Heart left ventricle (tissue), 16 donors: ENCODE data around the gene F2R. TPM values are rescaled to one million over a fixed set of nuclear protein-coding genes. Genes with fewer than 3 reads are reported as not detected.
A peak's percentile ranks its signal among the peaks of the same experiment; 100 is the strongest.

ENCODE experiments used
- ATAC-seq, 4 donors: fragments of 200-7000 bp; cut with Tn5 transposase; one replicate each; pipeline ENCODE4 v1.9.1; 2020 to 2022; ENCODE audit warnings: moderate library complexity in 4 of 4, mild to moderate bottlenecking in 3 of 4, moderate number of reproducible peaks in 1 of 4
- DNase-seq, 5 donors: peaks; one replicate each; pipeline ENCODE4 v3.0.0-alpha.2; 2020
- H3K27ac ChIP-seq, 12 donors: fragments of 200-600 bp; sonication (generic) in 4 of 12; one replicate each; pipeline versions ENCODE4 v1.5.0 to v1.8.0; 2016 to 2022; ENCODE audit warnings: mild to moderate bottlenecking in 2 of 12
- H3K27me3 ChIP-seq, 9 donors: fragments of 200-600 bp; sonication (generic) in 2 of 9; one replicate each; pipeline versions ENCODE4 v1.5.1 to v1.8.0; 2016 to 2022; ENCODE audit warnings: mild to moderate bottlenecking in 3 of 9
- H3K36me3 ChIP-seq, 9 donors: fragments of 200-600 bp; sonication (generic) in 2 of 9; one replicate each; pipeline versions ENCODE4 v1.5.0 to v1.8.0; 2018 to 2022; ENCODE audit warnings: mild to moderate bottlenecking in 2 of 9
- H3K4me1 ChIP-seq, 12 donors: fragments of 200-600 bp; sonication (generic) in 4 of 12; one replicate each; pipeline versions ENCODE4 v1.5.0 to v1.8.0; 2016 to 2022; ENCODE audit warnings: mild to moderate bottlenecking in 3 of 12
- H3K4me3 ChIP-seq, 12 donors: fragments of 200-600 bp; sonication (generic) in 4 of 12; one replicate each; pipeline versions ENCODE4 v1.5.0 to v1.8.0; 2017 to 2022; ENCODE audit warnings: mild to moderate bottlenecking in 9 of 12, moderate library complexity in 4 of 12
- H3K9me3 ChIP-seq, 12 donors: fragments of 200-600 bp; sonication (generic) in 4 of 12; one replicate each; pipeline versions ENCODE4 v1.5.0 to v1.8.0; 2016 to 2022; ENCODE audit warnings: mild to moderate bottlenecking in 1 of 12
- POLR2A ChIP-seq, 2 donors: fragments of 450-650 bp; IDR thresholded peaks; one replicate each; pipeline ENCODE4 v1.6.1; 2017; ENCODE audit warnings: antibody characterized with exemption in 2 of 2, mild to moderate bottlenecking in 2 of 2, moderate library complexity in 2 of 2
- WGBS, 4 donors: extraction: QIAGEN DNeasy Blood & Tissue Kit in 2 of 4; methylation state at CpG; one replicate each; pipeline versions ENCODE4 v1.1.5 to v1.1.7; 2013 to 2018; 5-methylcytosine and 5-hydroxymethylcytosine counted together
- intact Hi-C, 10 donors: fragments of 100-400 bp; cut with DNase I; formaldehyde crosslinking; loops; one replicate each; pipeline versions ENCODE4 v1.11.1 to v1.14.2; 2022
- polyA plus RNA-seq, 2 donors: library from polyadenylated mRNA; stranded (reverse); fragments of 200-250 nt; gene quantifications; one replicate each; pipeline ENCODE4 v1.2.3, GENCODE V29; 2013
- total RNA-seq, 9 donors: library from RNA; depleted of rRNA in 2 of 9; stranded (reverse); fragments of >200 nt in 2 of 9; fragmentation: NEBNext Ultra II Directional in 3 of 9; extraction: Animal tissue kit (Norgen Biotek cat#: 25700) in 3 of 9; gene quantifications; one replicate each; pipeline versions ENCODE4 v1.1.0 to v1.2.4, GENCODE V29; 2016 to 2023
- TF ChIP-seq, protein P1 (sequence below), 12 donors: fragments of 200-600 bp; sonication (generic) in 4 of 12; IDR thresholded peaks; one replicate each; pipeline versions ENCODE4 v1.5.0 to v1.8.0; 2018 to 2022; ENCODE audit warnings: antibody characterized with exemption in 12 of 12, mild to moderate bottlenecking in 5 of 12
- donor health status: ischemic (EF 13 %, LVEDD 7.1; RV severe dilation, severe dysfunction).
- donor health status: healthy with polysubstance abuse.
- donor health status: DM: no; HTN: yes; CAD: no.
- donor health status: DM: no; HTN: no; CAD: no.
- donor health status: ischemic (EF 25% LVEDD 6.9; RV normal size, moderate dysfunction).
- donor health status: ischemic (EF 25% LVEDD 5.7; RV mildly dilated, moderate dysfunction).
- donor health status: healthy.
- donor health status: DM: yes; HTN: yes; CAD: no.
- donor health status: ischemic (EF 35%, LVEDD 5.7; RV mildly dilated, moderate dysfunction).
- donor health status: nonischemic (EF 11% LVEDD 7.7; RV severe dilation, severe dysfunction).
- donor health status: DM: yes; HTN: yes; CAD: no.
- donor health status: PGD.
- donor health status: ischemic (EF 29% LVEDD 5.4; RV normal size, mild dysfunction).
- donor health status: nonischemic (EF 23%, LVEDD 6.1; RV moderate dilation, normal function).

F2R gene
- total and polyA plus RNA-seq, 11 donors, result 2.5 to 28.2 (median 13.6) TPM

DNA sequence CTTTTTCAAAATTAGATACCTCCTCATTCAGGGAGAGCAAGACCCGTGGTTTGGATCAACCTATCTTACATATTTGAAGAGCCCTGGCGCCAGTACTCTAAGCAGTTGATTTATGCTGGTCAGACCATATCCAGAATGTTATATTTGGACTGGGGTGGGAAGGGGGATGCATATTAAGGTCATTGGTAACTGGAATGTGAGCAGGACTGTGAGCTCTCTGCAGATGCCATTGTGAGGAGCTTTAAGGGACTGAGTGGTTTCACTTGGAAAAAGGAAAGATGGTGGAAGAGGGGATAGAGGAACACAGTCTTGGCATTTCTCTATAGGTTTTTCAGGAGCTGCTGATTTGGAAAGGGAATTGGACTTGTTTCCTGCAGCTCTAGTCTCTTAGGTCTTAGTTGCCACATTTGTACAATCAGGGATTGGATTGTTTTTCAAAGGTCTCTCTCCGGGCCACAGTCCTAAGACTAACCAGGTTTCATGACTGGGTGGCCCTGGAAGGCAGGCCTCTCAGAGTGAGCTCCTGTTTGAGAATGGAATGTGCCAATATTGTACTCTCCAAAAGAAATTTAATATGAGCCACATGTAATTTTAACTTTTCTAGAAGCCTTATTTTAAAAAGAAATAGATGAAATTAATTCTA lies 25.8 kb upstream of the F2R start:
- intact Hi-C loops, result no loop called here
- DNase-seq (no peak), ATAC-seq (no peak)
- Histone ChIP-seq H3K27ac (peak overlapping the region in 6 of 12 donors; percentile 35 to 84 (median 63)), H3K27me3 (no peaks in the 10 kb centered on the region), H3K4me1 (peaks cover 0 to 36% (median 19%) of the 10 kb centered on the region in 12 donors), H3K4me3 (no peak overlapping the region), H3K36me3 (peaks cover 0 to 21% (median 0%) of the 10 kb centered on the region in 9 donors), H3K9me3 (no peaks in the 10 kb centered on the region)
- TF ChIP-seq POLR2A (IDR thresholded peaks at IDR 0.05), result no peak
- TF ChIP-seq, protein P1, sequence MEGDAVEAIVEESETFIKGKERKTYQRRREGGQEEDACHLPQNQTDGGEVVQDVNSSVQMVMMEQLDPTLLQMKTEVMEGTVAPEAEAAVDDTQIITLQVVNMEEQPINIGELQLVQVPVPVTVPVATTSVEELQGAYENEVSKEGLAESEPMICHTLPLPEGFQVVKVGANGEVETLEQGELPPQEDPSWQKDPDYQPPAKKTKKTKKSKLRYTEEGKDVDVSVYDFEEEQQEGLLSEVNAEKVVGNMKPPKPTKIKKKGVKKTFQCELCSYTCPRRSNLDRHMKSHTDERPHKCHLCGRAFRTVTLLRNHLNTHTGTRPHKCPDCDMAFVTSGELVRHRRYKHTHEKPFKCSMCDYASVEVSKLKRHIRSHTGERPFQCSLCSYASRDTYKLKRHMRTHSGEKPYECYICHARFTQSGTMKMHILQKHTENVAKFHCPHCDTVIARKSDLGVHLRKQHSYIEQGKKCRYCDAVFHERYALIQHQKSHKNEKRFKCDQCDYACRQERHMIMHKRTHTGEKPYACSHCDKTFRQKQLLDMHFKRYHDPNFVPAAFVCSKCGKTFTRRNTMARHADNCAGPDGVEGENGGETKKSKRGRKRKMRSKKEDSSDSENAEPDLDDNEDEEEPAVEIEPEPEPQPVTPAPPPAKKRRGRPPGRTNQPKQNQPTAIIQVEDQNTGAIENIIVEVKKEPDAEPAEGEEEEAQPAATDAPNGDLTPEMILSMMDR (IDR thresholded peaks at IDR 0.05), result no peak
- WGBS, 4 donors, result 82 to 93% (median 88%) methylated on average over 3 of the region's 3 CpGs

DNA sequence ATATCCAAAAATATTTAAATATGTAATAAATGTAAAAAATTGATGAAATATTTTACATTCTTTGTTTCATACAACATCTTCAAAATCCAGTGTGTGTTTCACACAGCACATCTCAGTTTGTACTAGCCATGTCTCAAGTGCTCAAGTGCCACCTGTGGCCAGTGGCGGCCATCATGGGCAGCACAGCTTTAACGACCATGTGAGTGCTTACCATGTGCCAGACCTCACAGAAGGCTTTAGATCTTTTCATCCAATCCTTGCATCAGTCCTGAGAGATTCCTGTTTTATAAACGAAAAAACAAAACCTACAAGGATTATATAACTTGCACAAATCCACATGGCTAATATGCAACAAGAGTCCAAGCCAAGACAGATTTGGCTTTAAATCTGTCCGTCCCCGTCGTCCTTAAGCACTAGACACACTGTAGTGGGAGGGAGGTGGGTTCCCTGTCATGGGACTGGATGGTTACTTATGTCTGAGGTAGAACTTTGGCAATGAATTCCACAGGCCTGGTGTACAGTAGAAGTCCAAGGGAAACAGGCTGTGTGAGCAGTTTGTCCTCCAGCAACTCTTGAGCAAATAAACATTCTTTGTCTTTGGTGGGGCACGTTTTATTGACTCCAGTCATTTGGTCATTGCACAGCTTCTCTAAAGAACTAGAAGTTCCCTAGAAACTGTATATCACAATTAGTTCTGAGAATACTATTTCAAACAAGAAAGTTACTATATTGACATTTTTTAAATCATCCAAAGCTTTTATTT lies 25.0 kb upstream of the F2R start:
- no peak for TF ChIP-seq POLR2A (IDR thresholded peaks at IDR 0.05)
- TF ChIP-seq, protein P1 (IDR thresholded peaks at IDR 0.05), result no peak
- Histone ChIP-seq H3K36me3 (peaks cover 0 to 28% (median 0%) of the 10 kb centered on the region in 9 donors), H3K4me3 (no peak overlapping the region), H3K27ac (peak overlapping the region; percentile 3 to 84 (median 54)), H3K4me1 (peaks cover 0 to 34% (median 19%) of the 10 kb centered on the region in 12 donors), H3K9me3 (no peaks in the 10 kb centered on the region), H3K27me3 (no peaks in the 10 kb centered on the region)
- DNase-seq (peak in 1 of 5 donors; percentile 10), ATAC-seq (peak; percentile 33 to 83 (median 69))
- intact Hi-C loops, result no loop called here
- WGBS, 4 donors, result 58 to 68% (median 62%) methylated on average over 7 of the region's 7 CpGs

DNA sequence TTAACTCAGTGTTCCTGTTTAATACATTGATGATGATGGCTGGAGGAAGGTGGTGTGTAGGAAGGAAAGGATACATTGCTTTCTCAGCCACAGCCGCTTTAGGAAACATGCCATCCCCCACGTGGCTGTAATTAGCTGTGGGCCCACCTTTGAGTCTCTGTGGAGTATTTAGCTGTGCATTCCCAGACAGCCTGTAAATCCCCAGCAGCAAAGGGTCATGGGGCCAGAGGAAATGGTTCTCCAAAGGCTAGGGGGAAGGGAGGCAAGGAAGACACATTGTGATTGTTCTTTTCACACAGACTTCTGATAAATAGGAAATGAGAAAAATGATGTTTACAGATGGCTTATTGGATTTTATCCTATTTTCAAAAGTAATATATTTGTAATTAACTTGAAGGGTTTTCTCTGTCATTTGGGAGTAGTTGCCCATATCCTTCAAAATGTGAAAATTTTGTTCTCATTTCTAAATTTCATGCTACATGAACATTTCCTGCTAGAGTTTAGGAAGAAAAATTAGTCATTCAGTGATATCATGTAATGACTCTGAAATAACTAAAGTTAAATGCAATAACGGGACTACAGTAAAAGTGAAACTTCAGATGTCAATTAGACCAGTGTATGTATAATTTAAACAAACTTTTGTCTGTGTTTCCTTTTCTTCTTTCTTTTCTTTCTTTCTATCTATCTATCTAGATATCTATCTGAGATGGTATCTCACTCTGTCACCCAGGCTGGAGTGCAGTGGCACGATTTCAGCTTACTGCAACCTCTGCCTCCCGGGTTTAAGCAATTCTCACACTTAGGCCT lies 24.3 kb upstream of the F2R start:
- H3K4me3 ChIP-seq, result no peak overlapping the region
- ATAC-seq (peak in 3 of 4 donors; percentile 56 to 87 (median 82)), DNase-seq (peak in 3 of 5 donors; percentile 36 to 52 (median 49))
- TF ChIP-seq POLR2A (IDR thresholded peaks at IDR 0.05), result no peak
- TF ChIP-seq, protein P1 (IDR thresholded peaks at IDR 0.05), result no peak
- peak overlapping the region; percentile 3 to 84 (median 54) for H3K27ac ChIP-seq
- intact Hi-C loops, result no loop called here
- no peaks in the 10 kb centered on the region for H3K9me3 ChIP-seq
- H3K36me3 ChIP-seq, result peaks cover 0 to 28% (median 0%) of the 10 kb centered on the region in 9 donors
- H3K27me3 ChIP-seq, result no peaks in the 10 kb centered on the region
- peaks cover 0 to 42% (median 21%) of the 10 kb centered on the region in 12 donors for H3K4me1 ChIP-seq
- 33 to 47% (median 42%) methylated on average over 5 of the region's 5 CpGs for WGBS, 4 donors

- no peak for DNase-seq
- ATAC-seq, result no peak
- H3K27me3 ChIP-seq, result no peaks in the 10 kb centered on the region
- H3K4me3 ChIP-seq, result no peak overlapping the region
- H3K27ac ChIP-seq, result peak overlapping the region in 9 of 12 donors; percentile 3 to 84 (median 62)
- TF ChIP-seq POLR2A (IDR thresholded peaks at IDR 0.05), result no peak
- TF ChIP-seq, protein P1 (IDR thresholded peaks at IDR 0.05), result no peak
- H3K9me3 ChIP-seq, result no peaks in the 10 kb centered on the region
- intact Hi-C loops, result no loop called here
- H3K4me1 ChIP-seq, result peaks cover 0 to 43% (median 21%) of the 10 kb centered on the region in 12 donors
- peaks cover 0 to 28% (median 0%) of the 10 kb centered on the region in 9 donors for H3K36me3 ChIP-seq
- 94 to 96% (median 96%) methylated on average over 6 of the region's 6 CpGs for WGBS, 4 donors
Measured at GRCh38 chr5:76692274-76692540, 23.7 kb upstream of the F2R start.
